ENCODE data around the gene CDIP1.

CDIP1 gene

GRCh38 chr16:4539716-4540284 is 1.2 kb upstream of the CDIP1 start:
- no peak for DNase-seq (ENCODE audit: low spot score)

- peak; percentile 8 for DNase-seq (ENCODE audit: low spot score)
Measured at GRCh38 chr16:4537376-4538343, 913 bp downstream of the CDIP1 start.

- DNase-seq (ENCODE audit: low spot score) = no peak
Measured at GRCh38 chr16:4536391-4537106, 2.0 kb downstream of the CDIP1 start.

- no peak for DNase-seq (ENCODE audit: low spot score)
Measured at GRCh38 chr16:4535627-4536108, 2.9 kb downstream of the CDIP1 start.

GRCh38 chr16:4534151-4534790 is 4.3 kb downstream of the CDIP1 start:
- no peak for DNase-seq (ENCODE audit: low spot score)

GRCh38 chr16:4533490-4533889 is 5.1 kb downstream of the CDIP1 start:
- DNase-seq (ENCODE audit: low spot score) = no peak

GRCh38 chr16:4532238-4532637 is 6.3 kb downstream of the CDIP1 start:
- DNase-seq (ENCODE audit: low spot score) = no peak

GRCh38 chr16:4531811-4532210 is 6.8 kb downstream of the CDIP1 start:
- DNase-seq (ENCODE audit: low spot score) = no peak

- DNase-seq (ENCODE audit: low spot score) = no peak
Measured at GRCh38 chr16:4529085-4530060, 9.2 kb downstream of the CDIP1 start.

GRCh38 chr16:4525634-4526277 is 12.8 kb downstream of the CDIP1 start:
- DNase-seq (ENCODE audit: low spot score) = no peak

GRCh38 chr16:4525069-4525468 is 13.5 kb downstream of the CDIP1 start:
- DNase-seq (ENCODE audit: low spot score) = no peak

GRCh38 chr16:4524571-4524970 is 14.0 kb downstream of the CDIP1 start:
- DNase-seq (ENCODE audit: low spot score) = no peak

GRCh38 chr16:4523686-4524085 is 14.9 kb downstream of the CDIP1 start:
- DNase-seq (ENCODE audit: low spot score) = no peak

GRCh38 chr16:4522051-4522581 is 16.5 kb downstream of the CDIP1 start:
- DNase-seq (ENCODE audit: low spot score) = no peak

GRCh38 chr16:4520913-4521312 is 17.7 kb downstream of the CDIP1 start:
- no peak for DNase-seq (ENCODE audit: low spot score)

- DNase-seq (ENCODE audit: low spot score) = no peak
Measured at GRCh38 chr16:4519274-4520058, 19.1 kb downstream of the CDIP1 start.

- peak; percentile 23 for DNase-seq (ENCODE audit: low spot score)
Measured at GRCh38 chr16:4517812-4518680, 20.5 kb downstream of the CDIP1 start.

- DNase-seq (ENCODE audit: low spot score) = peak; percentile 44
Measured at GRCh38 chr16:4515611-4516233, 22.9 kb downstream of the CDIP1 start.
